Neural cell (in vitro differentiated cells): ENCODE measurements around the gene SOCS3. TPM values are rescaled to one million over a fixed set of nuclear protein-coding genes. Genes with fewer than 3 reads are reported as not detected.

ENCODE experiments used
- H2AFZ ChIP-seq: fragments of 200-600, 300-800 bp; sonication (generic), shearing (Covaris generic); 2 replicates; pipeline ENCODE4 v1.6.0; 2014; ENCODE audit warnings: low read depth, mild to moderate bottlenecking, antibody characterized with exemption, low read length, moderate library complexity
- H3F3A ChIP-seq: fragments of 200-600 bp; shearing (Covaris generic); 2 replicates; pipeline ENCODE4 v1.6.1; 2016; ENCODE audit warnings: mild to moderate bottlenecking, moderate library complexity, mixed read lengths, antibody characterized with exemption, low read length; ENCODE audit not compliant: insufficient read depth, poor library complexity, severe bottlenecking
- H3K27ac ChIP-seq: fragments of 200-600, 300-800 bp; sonication (generic), shearing (Covaris generic); 2 replicates; pipeline ENCODE4 v1.5.1; 2014; ENCODE audit warnings: mild to moderate bottlenecking, low read length, moderate library complexity
- H3K27me3 ChIP-seq: fragments of 300-800, 200-600 bp; sonication (generic), shearing (Covaris generic); 2 replicates; pipeline ENCODE4 v1.6.0; 2014; ENCODE audit warnings: mild to moderate bottlenecking, low read depth, low read length, moderate library complexity; ENCODE audit not compliant: insufficient read depth
- H3K36me3 ChIP-seq: fragments of 300-800, 200-600 bp; sonication (generic), shearing (Covaris generic); 2 replicates; pipeline ENCODE4 v1.5.1; 2014; ENCODE audit warnings: mild to moderate bottlenecking, antibody characterized with exemption, low read length, moderate library complexity; ENCODE audit not compliant: insufficient read depth
- H3K4me2 ChIP-seq: fragments of 300-800, 200-600 bp; sonication (generic), shearing (Covaris generic); 2 replicates; pipeline ENCODE4 v1.6.0; 2014; ENCODE audit warnings: mild to moderate bottlenecking, low read length
- H3K4me3 ChIP-seq: fragments of 300-800, 200-600 bp; sonication (generic), shearing (Covaris generic); 2 replicates; pipeline ENCODE4 v1.5.1; 2014; ENCODE audit warnings: mild to moderate bottlenecking, low read length, moderate library complexity
- H3K79me2 ChIP-seq: fragments of 200-600 bp; shearing (Covaris generic); replicated peaks from 2 replicates; pipeline ENCODE4 v1.6.0; 2014; ENCODE audit warnings: mild to moderate bottlenecking, low read length, moderate library complexity; ENCODE audit not compliant: insufficient read depth
- H3K9ac ChIP-seq: fragments of 300-800, 200-600 bp; sonication (generic), shearing (Covaris generic); 2 replicates; pipeline ENCODE4 v1.6.1; 2016; ENCODE audit warnings: mild to moderate bottlenecking, low read length, mixed read lengths
- H3K9me2 ChIP-seq: fragments of 200-600 bp; shearing (Covaris generic); 2 replicates; pipeline ENCODE4 v1.6.1; 2016; ENCODE audit warnings: mild to moderate bottlenecking, low read length, mixed read lengths; ENCODE audit not compliant: insufficient read depth
- H3K9me3 ChIP-seq: fragments of 200-600, 300-800 bp; sonication (generic), shearing (Covaris generic); 2 replicates; pipeline ENCODE4 v1.6.1; 2016; ENCODE audit warnings: mild to moderate bottlenecking, mixed run types, low read length, moderate library complexity, mixed read lengths
- H4K20me1 ChIP-seq: fragments of 200-600 bp; shearing (Covaris generic); 2 replicates; pipeline ENCODE4 v1.6.1; 2016; ENCODE audit warnings: mild to moderate bottlenecking, mixed run types; ENCODE audit not compliant: insufficient read depth
- EP300 ChIP-seq: fragments of 450-650 bp; conservative IDR thresholded peaks from 2 replicates; pipeline ENCODE4 v1.6.1; 2014; ENCODE audit warnings: antibody characterized with exemption, mild to moderate bottlenecking, moderate library complexity; ENCODE audit not compliant: poor library complexity, severe bottlenecking
- EZH2 ChIP-seq: fragments of 200-600, 300-800 bp; shearing (Covaris generic), sonication (generic); IDR thresholded peaks from 2 replicates; pipeline ENCODE4 v1.6.1; 2014; ENCODE audit warnings: antibody characterized with exemption, low read length, borderline replicate concordance, mild to moderate bottlenecking; ENCODE audit not compliant: insufficient read depth, poor library complexity, severe bottlenecking
- MXI1 ChIP-seq: fragments of 450-650 bp; conservative IDR thresholded peaks from 2 replicates; pipeline ENCODE4 v1.6.1; 2014; ENCODE audit warnings: antibody characterized with exemption, mild to moderate bottlenecking; ENCODE audit not compliant: poor library complexity, severe bottlenecking
- POLR2AphosphoS5 ChIP-seq: IDR thresholded peaks from 2 replicates; pipeline ENCODE4 v1.6.1; 2012
- RAD21 ChIP-seq: fragments of 450-650 bp; conservative IDR thresholded peaks from 2 replicates; pipeline ENCODE4 v1.6.1; 2014; ENCODE audit warnings: antibody characterized with exemption, mild to moderate bottlenecking, moderate library complexity
- SMC3 ChIP-seq: fragments of 450-650 bp; conservative IDR thresholded peaks from 2 replicates; pipeline ENCODE4 v1.6.1; 2014; ENCODE audit warnings: antibody characterized with exemption, mild to moderate bottlenecking, moderate library complexity; ENCODE audit not compliant: poor library complexity
- TAF1 ChIP-seq: IDR thresholded peaks from 2 replicates; pipeline ENCODE4 v1.6.1; 2012; ENCODE audit warnings: low read depth
- polyA plus RNA-seq: library from polyadenylated mRNA; depleted of rRNA; stranded (reverse); fragments of >200 nt; gene quantifications from 2 replicates; pipeline ENCODE4 v1.2.3, GENCODE V29; 2014
- TF ChIP-seq, protein P1 (sequence below): fragments of 450-650 bp; IDR thresholded peaks from 2 replicates; pipeline ENCODE4 v1.5.1; 2014; ENCODE audit warnings: antibody characterized with exemption, mild to moderate bottlenecking, moderate library complexity; ENCODE audit not compliant: poor library complexity, severe bottlenecking
- TF ChIP-seq, protein P2 (sequence below): IDR thresholded peaks from 2 replicates; pipeline ENCODE4 v1.6.1; 2012; ENCODE audit warnings: borderline replicate concordance

Gene SOCS3
- polyA plus RNA-seq, 1 donor from 2014 or later = 5.4 TPM

DNA sequence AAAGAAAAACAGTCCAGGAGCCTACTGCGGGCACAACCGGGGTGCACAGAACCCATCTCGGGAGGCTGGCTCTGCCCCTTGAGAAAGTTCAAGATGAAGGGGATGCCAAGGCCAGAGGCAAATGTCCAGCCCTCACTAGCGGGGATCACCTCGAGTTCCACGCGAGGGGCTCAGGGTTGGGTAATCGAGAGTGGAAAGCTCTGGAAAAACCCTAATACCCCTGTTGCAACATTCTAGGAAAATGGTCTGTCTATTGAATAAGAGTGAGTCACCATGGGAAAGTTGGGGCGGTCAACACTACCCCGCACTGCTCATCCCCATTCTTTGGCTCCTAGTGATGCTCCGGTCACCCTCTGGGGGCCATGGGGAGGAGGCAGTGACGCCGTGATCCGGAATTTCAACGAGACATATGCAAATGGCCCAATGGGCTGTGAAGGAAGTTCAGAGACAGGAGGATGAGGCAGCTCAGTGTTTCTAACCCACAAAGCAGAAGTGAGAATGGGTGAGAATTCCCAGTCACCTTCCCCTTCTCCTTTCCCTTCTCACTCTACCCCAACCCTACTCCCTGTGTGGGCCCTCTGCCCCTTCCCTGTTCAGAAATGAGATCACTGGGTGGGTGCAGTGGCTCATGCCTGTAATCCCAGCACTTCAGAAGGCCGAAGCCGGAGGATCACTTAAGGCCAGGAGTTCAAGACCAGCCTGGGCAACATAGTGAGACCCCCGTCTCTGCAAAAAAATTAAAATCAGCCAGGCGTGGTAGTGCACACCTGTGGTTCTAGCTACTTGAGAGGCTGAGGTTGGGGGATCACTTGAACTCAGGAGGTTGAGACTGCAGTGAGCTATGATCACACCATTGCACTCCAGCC is 22.4 kb downstream of the SOCS3 start:
- Histone ChIP-seq H3K27ac (no peak overlapping the region), H3K27me3 (peaks cover 5% of the 10 kb centered on the region), H3K36me3 (no peaks in the 10 kb centered on the region), H3F3A (no peaks in the 10 kb centered on the region), H3K9ac (no peak overlapping the region), H3K9me2 (no peaks in the 10 kb centered on the region), H3K4me2 (no peak overlapping the region), H3K9me3 (no peaks in the 10 kb centered on the region), H3K4me3 (no peak overlapping the region), H4K20me1 (no peaks in the 10 kb centered on the region), H2AFZ (no peak overlapping the region), H3K79me2 (no peaks in the 10 kb centered on the region)
- TF ChIP-seq RAD21 = no peak
- no peak for TF ChIP-seq TAF1
- TF ChIP-seq SMC3 = no peak

DNA sequence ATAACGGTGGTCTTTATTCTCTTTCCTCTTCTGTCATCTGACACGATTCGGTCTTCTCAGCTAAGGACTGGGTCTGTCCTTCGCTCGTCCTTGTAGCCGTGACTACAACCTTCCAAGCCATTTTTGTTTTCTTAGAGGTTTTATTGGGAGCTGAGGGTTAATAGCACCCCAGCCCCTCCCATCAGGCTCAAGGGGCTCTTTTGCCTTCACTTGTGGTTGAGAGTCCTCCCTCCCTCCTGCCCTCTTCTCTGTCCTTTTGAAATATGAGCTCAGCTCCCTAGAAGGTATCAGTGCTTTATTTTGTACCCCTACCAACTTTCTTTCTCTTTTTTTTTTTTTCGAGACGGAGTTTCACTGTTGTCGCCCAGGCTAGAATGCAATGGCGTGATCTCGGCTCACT is 24.7 kb downstream of the SOCS3 start:
- H3K4me3 ChIP-seq = no peak overlapping the region
- TF ChIP-seq, protein P1, sequence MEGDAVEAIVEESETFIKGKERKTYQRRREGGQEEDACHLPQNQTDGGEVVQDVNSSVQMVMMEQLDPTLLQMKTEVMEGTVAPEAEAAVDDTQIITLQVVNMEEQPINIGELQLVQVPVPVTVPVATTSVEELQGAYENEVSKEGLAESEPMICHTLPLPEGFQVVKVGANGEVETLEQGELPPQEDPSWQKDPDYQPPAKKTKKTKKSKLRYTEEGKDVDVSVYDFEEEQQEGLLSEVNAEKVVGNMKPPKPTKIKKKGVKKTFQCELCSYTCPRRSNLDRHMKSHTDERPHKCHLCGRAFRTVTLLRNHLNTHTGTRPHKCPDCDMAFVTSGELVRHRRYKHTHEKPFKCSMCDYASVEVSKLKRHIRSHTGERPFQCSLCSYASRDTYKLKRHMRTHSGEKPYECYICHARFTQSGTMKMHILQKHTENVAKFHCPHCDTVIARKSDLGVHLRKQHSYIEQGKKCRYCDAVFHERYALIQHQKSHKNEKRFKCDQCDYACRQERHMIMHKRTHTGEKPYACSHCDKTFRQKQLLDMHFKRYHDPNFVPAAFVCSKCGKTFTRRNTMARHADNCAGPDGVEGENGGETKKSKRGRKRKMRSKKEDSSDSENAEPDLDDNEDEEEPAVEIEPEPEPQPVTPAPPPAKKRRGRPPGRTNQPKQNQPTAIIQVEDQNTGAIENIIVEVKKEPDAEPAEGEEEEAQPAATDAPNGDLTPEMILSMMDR = no peak
- TF ChIP-seq POLR2AphosphoS5 (no peak), RAD21 (no peak), EP300 (no peak), SMC3 (no peak), TAF1 (no peak), MXI1 (no peak), EZH2 (no peak)
- TF ChIP-seq, protein P2, sequence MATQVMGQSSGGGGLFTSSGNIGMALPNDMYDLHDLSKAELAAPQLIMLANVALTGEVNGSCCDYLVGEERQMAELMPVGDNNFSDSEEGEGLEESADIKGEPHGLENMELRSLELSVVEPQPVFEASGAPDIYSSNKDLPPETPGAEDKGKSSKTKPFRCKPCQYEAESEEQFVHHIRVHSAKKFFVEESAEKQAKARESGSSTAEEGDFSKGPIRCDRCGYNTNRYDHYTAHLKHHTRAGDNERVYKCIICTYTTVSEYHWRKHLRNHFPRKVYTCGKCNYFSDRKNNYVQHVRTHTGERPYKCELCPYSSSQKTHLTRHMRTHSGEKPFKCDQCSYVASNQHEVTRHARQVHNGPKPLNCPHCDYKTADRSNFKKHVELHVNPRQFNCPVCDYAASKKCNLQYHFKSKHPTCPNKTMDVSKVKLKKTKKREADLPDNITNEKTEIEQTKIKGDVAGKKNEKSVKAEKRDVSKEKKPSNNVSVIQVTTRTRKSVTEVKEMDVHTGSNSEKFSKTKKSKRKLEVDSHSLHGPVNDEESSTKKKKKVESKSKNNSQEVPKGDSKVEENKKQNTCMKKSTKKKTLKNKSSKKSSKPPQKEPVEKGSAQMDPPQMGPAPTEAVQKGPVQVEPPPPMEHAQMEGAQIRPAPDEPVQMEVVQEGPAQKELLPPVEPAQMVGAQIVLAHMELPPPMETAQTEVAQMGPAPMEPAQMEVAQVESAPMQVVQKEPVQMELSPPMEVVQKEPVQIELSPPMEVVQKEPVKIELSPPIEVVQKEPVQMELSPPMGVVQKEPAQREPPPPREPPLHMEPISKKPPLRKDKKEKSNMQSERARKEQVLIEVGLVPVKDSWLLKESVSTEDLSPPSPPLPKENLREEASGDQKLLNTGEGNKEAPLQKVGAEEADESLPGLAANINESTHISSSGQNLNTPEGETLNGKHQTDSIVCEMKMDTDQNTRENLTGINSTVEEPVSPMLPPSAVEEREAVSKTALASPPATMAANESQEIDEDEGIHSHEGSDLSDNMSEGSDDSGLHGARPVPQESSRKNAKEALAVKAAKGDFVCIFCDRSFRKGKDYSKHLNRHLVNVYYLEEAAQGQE = no peak
- no peaks in the 10 kb centered on the region for H3K36me3 ChIP-seq
- no peak overlapping the region for H3K27ac ChIP-seq
- no peaks in the 10 kb centered on the region for H3K9me3 ChIP-seq
- no peaks in the 10 kb centered on the region for H3K9me2 ChIP-seq
- no peak overlapping the region for H3K4me2 ChIP-seq
- H3K27me3 ChIP-seq = no peaks in the 10 kb centered on the region
- H3K9ac ChIP-seq = no peak overlapping the region
- no peaks in the 10 kb centered on the region for H3K79me2 ChIP-seq
- no peak overlapping the region for H2AFZ ChIP-seq
- no peaks in the 10 kb centered on the region for H4K20me1 ChIP-seq
- H3F3A ChIP-seq = no peaks in the 10 kb centered on the region
